ENCODE measurements around the gene PSME3. TPM values are rescaled to one million over a fixed set of nuclear protein-coding genes. Genes with fewer than 3 reads are reported as not detected.

The PSME3 gene
- polyA plus RNA-seq, 1 experiment = 65.7 TPM

DNA sequence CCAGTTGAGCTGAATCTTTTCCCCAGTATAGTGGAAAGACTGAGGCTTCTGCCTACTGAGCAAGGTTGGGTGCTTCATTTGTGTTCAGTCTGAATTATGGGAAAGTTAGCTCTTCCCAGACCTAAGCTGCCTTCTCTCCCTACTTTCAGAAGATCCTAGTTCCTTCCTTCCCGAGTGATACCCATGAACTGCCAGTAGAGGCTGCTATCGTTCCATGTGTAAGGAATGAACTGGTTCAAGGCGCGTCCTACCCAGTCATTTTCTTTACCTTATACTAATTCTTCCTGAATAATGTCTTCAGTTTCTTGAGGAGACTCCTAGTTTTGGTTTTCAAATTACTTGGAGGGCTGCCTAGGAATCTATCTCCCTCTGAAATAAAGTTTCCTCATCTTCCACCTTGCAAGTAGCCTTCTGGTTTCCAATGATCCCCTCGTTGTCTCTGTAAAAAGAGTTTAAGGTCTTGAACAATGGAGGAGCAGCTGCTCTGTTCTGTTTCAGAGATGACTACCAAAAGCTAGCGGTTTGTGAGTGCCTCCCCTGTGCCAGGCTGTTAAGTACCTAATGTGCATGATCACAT is 10.2 kb downstream of the PSME3 start:
- no peak overlapping the region for H3K4me3 ChIP-seq (ENCODE audit: low read depth, low read length)
- ChIA-PET CTCF (interaction anchor here (0.6 to 7.9 kb wide), 32 partner anchors 8 to 641 kb away, joined by 3 to 62 read pairs (median 3); partner anchors contain the start of genes AARSD1, BECN1, DHX8 and RPL27), POLR2A (no interaction called here)
- TF ChIP-seq, protein P1, sequence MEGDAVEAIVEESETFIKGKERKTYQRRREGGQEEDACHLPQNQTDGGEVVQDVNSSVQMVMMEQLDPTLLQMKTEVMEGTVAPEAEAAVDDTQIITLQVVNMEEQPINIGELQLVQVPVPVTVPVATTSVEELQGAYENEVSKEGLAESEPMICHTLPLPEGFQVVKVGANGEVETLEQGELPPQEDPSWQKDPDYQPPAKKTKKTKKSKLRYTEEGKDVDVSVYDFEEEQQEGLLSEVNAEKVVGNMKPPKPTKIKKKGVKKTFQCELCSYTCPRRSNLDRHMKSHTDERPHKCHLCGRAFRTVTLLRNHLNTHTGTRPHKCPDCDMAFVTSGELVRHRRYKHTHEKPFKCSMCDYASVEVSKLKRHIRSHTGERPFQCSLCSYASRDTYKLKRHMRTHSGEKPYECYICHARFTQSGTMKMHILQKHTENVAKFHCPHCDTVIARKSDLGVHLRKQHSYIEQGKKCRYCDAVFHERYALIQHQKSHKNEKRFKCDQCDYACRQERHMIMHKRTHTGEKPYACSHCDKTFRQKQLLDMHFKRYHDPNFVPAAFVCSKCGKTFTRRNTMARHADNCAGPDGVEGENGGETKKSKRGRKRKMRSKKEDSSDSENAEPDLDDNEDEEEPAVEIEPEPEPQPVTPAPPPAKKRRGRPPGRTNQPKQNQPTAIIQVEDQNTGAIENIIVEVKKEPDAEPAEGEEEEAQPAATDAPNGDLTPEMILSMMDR (IDR thresholded peaks at IDR 0.05; ENCODE audit: insufficient read depth, low read depth, low read length) = peak; percentile 98
- peaks cover 15% of the 10 kb centered on the region for H3K36me3 ChIP-seq (ENCODE audit: control insufficient read depth, insufficient read depth, low read length)
- DNase-seq (ENCODE audit: low read depth) = no peak
- no peaks in the 10 kb centered on the region for H3K27me3 ChIP-seq (ENCODE audit: control insufficient read depth, insufficient read depth, low read length)

DNA sequence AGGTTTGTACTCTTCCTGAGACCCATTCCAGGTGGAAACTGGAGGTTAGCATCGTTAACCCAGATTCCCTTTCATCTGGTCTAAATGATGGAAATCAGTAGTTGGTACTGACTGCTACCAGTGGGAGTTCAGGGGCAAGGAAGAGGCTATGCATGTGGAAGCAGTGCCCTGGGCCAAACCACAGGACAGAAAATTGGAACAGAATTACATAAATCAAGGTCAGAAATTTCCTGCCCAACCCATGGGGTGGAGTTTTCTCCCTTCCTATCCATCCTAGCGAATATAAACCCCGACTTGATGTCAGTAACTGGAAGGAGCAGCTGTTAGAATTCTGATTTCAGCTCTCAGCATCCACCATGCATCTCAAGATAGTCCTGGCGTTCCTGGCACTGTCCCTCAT is 11.1 kb downstream of the PSME3 start, which contains the start of gene AOC2:
Gene AOC2 (plus strand): TSS at position 310 of the 400 bp plus-strand sequence. CDS start 47 bp downstream, at position 357.
- CTCF ChIA-PET = interaction anchor here (0.6 to 7.9 kb wide), 21 partner anchors 9 to 471 kb away, joined by 3 to 62 read pairs (median 5); partner anchors contain the start of genes BECN1 and RPL27
- no peak for DNase-seq (ENCODE audit: low read depth)
- TF ChIP-seq, protein P1 (IDR thresholded peaks at IDR 0.05; ENCODE audit: insufficient read depth, low read depth, low read length) = no peak
- POLR2A ChIA-PET = no interaction called here
- Histone ChIP-seq H3K36me3 (ENCODE audit: control insufficient read depth, insufficient read depth, low read length) (peaks cover 15% of the 10 kb centered on the region), H3K27me3 (ENCODE audit: control insufficient read depth, insufficient read depth, low read length) (no peaks in the 10 kb centered on the region), H3K4me3 (ENCODE audit: low read depth, low read length) (no peak within 1 kb of the TSS)

DNA sequence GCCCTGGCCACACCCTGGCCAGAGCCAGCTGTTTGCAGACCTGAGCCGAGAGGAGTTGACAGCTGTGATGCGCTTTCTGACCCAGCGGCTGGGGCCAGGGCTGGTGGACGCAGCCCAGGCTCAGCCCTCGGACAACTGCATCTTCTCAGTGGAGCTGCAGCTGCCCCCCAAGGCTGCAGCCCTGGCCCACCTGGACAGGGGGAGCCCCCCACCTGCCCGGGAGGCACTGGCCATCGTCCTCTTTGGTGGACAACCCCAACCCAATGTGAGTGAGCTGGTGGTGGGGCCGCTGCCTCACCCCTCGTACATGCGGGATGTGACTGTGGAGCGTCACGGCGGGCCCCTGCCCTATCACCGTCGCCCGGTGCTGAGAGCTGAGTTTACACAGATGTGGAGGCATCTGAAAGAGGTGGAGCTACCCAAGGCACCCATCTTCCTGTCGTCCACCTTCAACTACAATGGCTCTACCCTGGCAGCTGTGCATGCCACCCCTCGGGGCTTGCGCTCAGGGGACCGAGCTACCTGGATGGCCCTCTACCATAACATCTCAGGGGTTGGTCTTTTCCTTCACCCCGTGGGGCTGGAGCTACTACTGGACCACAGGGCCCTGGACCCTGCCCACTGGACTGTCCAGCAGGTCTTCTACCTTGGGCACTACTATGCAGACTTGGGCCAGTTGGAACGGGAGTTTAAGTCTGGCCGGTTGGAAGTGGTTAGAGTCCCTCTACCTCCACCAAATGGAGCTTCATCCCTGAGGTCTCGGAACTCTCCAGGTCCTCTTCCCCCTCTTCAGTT is 11.8 kb downstream of the PSME3 start:
- TF ChIP-seq, protein P1 (IDR thresholded peaks at IDR 0.05; ENCODE audit: insufficient read depth, low read depth, low read length) = no peak
- Histone ChIP-seq H3K4me3 (ENCODE audit: low read depth, low read length) (no peak overlapping the region), H3K36me3 (ENCODE audit: control insufficient read depth, insufficient read depth, low read length) (peaks cover 15% of the 10 kb centered on the region), H3K27me3 (ENCODE audit: control insufficient read depth, insufficient read depth, low read length) (no peaks in the 10 kb centered on the region; the same call in 1 of the 2 replicates)
- ChIA-PET POLR2A (no interaction called here), CTCF (interaction anchor here (0.9 to 7.9 kb wide), 7 partner anchors 10 to 97 kb away, joined by 3 to 62 read pairs (median 8); no protein-coding TSS in a partner anchor)
- no peak for DNase-seq (ENCODE audit: low read depth)

DNA sequence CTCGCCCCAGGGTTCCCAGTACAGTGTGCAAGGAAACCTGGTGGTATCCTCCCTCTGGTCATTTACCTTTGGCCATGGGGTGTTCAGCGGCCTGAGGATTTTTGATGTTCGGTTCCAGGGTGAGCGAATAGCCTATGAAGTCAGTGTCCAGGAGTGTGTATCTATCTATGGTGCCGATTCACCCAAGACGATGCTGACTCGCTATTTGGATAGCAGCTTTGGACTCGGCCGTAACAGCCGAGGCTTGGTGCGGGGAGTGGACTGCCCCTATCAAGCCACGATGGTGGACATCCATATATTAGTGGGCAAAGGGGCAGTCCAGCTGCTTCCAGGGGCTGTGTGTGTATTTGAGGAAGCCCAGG is 12.3 kb downstream of the PSME3 start:
- ChIA-PET POLR2A (no interaction called here), CTCF (interaction anchor here (2.7 to 7.9 kb wide), 3 partner anchors 10 to 93 kb away, joined by 8 to 62 read pairs (median 61); no protein-coding TSS in a partner anchor)
- TF ChIP-seq, protein P1 (IDR thresholded peaks at IDR 0.05; ENCODE audit: insufficient read depth, low read depth, low read length) = no peak
- no peaks in the 10 kb centered on the region; the same call in 1 of the 2 replicates for H3K27me3 ChIP-seq (ENCODE audit: control insufficient read depth, insufficient read depth, low read length)
- H3K4me3 ChIP-seq (ENCODE audit: low read depth, low read length) = no peak overlapping the region
- H3K36me3 ChIP-seq (ENCODE audit: control insufficient read depth, insufficient read depth, low read length) = peaks cover 15% of the 10 kb centered on the region
- DNase-seq (ENCODE audit: low read depth) = no peak

Measured in BJ (cell line).